GM23338 (cell line): ENCODE measurements around the gene CHI3L1.

Experiments
- ETS1 ChIP-seq: IDR thresholded peaks from 2 replicates; pipeline ENCODE4 v1.6.1; 2016; ENCODE audit warnings: antibody characterized with exemption
- EZH2 ChIP-seq: fragments of 200-600 bp; sonication (generic); IDR thresholded peaks from one replicate; pipeline ENCODE4 v1.8.0; 2017; ENCODE audit warnings: antibody characterized with exemption, mild to moderate bottlenecking, low read depth; ENCODE audit not compliant: unreplicated experiment
- EZH2phosphoT487 ChIP-seq: fragments of 200-600 bp; sonication (generic); IDR thresholded peaks from one replicate; pipeline ENCODE4 v1.8.1; 2018; ENCODE audit warnings: antibody characterized with exemption; ENCODE audit not compliant: unreplicated experiment
- JUNB ChIP-seq: IDR thresholded peaks from one replicate; pipeline ENCODE4 v1.6.1; 2016; ENCODE audit warnings: antibody characterized with exemption; ENCODE audit not compliant: unreplicated experiment
- NANOG ChIP-seq: IDR thresholded peaks from 2 replicates; pipeline ENCODE4 v1.6.1; 2016; ENCODE audit warnings: antibody characterized with exemption, borderline replicate concordance
- POLR2AphosphoS5 ChIP-seq: IDR thresholded peaks from 2 replicates; pipeline ENCODE4 v1.6.1; 2016; ENCODE audit warnings: antibody characterized with exemption, low read depth
- ZNF114 ChIP-seq: fragments of 250-450 bp; sonication (Bioruptor Pico); IDR thresholded peaks from 2 replicates; pipeline ENCODE4 v1.5.0; 2020; ENCODE audit warnings: mild to moderate bottlenecking, moderate library complexity
- TF ChIP-seq, protein P1 (sequence below), 2 experiments: fragments of 200-600 bp in 1 of 2; sonication (generic) in 1 of 2; conservative IDR thresholded peaks; 2 replicates each; pipeline versions ENCODE4 v1.5.1 to v1.6.1; 2016 to 2017; ENCODE audit warnings: antibody characterized with exemption in 2 of 2, low read depth in 2 of 2, mild to moderate bottlenecking in 2 of 2, moderate library complexity in 1 of 2
- TF ChIP-seq, protein P2 (sequence below): IDR thresholded peaks from one replicate; pipeline ENCODE4 v1.6.1; 2018; ENCODE audit warnings: antibody characterized with exemption; ENCODE audit not compliant: unreplicated experiment

DNA sequence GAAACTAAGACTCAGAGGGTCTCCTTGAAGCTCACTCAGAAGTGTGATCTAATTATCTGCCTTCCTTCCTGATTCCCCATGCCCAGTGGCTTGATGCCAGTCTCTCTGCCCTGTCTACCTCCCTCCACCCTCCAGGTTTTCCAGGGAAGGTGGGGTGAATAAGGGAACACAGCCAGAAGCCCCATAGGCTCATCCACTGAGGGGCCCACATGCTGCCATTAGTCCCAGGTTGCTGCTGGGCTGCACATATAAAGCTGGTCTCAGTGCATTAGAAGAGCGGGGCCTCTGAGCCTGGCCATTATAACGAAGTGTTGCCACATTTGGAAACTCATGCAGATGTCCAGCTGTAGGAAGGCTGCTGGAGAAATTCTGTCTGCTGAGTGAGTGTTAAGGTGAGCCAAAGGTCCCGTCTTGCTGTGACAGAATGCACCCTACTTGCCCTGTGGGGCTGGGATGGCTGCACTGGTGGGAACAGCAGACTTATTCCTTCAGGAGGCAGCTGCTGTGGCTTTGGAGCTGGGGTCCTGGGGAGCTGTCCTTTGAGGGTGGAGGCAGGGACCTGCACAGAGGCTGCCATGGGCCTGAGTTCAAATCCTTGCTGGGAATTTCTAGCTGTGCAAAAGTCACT, 56.0 kb downstream of the CHI3L1 start:
- no peak for TF ChIP-seq POLR2AphosphoS5
- no peak for TF ChIP-seq NANOG
- TF ChIP-seq EZH2: no peak
- no peak for TF ChIP-seq EZH2phosphoT487
- TF ChIP-seq, protein P1, sequence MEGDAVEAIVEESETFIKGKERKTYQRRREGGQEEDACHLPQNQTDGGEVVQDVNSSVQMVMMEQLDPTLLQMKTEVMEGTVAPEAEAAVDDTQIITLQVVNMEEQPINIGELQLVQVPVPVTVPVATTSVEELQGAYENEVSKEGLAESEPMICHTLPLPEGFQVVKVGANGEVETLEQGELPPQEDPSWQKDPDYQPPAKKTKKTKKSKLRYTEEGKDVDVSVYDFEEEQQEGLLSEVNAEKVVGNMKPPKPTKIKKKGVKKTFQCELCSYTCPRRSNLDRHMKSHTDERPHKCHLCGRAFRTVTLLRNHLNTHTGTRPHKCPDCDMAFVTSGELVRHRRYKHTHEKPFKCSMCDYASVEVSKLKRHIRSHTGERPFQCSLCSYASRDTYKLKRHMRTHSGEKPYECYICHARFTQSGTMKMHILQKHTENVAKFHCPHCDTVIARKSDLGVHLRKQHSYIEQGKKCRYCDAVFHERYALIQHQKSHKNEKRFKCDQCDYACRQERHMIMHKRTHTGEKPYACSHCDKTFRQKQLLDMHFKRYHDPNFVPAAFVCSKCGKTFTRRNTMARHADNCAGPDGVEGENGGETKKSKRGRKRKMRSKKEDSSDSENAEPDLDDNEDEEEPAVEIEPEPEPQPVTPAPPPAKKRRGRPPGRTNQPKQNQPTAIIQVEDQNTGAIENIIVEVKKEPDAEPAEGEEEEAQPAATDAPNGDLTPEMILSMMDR (conservative IDR thresholded peaks at IDR 0.05; ENCODE audit: low read depth in 2 of 2): no peak
- TF ChIP-seq ZNF114: no peak
- no peak for TF ChIP-seq JUNB
- TF ChIP-seq, protein P2, sequence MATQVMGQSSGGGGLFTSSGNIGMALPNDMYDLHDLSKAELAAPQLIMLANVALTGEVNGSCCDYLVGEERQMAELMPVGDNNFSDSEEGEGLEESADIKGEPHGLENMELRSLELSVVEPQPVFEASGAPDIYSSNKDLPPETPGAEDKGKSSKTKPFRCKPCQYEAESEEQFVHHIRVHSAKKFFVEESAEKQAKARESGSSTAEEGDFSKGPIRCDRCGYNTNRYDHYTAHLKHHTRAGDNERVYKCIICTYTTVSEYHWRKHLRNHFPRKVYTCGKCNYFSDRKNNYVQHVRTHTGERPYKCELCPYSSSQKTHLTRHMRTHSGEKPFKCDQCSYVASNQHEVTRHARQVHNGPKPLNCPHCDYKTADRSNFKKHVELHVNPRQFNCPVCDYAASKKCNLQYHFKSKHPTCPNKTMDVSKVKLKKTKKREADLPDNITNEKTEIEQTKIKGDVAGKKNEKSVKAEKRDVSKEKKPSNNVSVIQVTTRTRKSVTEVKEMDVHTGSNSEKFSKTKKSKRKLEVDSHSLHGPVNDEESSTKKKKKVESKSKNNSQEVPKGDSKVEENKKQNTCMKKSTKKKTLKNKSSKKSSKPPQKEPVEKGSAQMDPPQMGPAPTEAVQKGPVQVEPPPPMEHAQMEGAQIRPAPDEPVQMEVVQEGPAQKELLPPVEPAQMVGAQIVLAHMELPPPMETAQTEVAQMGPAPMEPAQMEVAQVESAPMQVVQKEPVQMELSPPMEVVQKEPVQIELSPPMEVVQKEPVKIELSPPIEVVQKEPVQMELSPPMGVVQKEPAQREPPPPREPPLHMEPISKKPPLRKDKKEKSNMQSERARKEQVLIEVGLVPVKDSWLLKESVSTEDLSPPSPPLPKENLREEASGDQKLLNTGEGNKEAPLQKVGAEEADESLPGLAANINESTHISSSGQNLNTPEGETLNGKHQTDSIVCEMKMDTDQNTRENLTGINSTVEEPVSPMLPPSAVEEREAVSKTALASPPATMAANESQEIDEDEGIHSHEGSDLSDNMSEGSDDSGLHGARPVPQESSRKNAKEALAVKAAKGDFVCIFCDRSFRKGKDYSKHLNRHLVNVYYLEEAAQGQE: no peak
- TF ChIP-seq ETS1: no peak
